Activated CD8-positive, alpha-beta memory T cell treated with anti-CD3 and anti-CD28 coated beads, Interleukin-2, amount 50 U/mL, for 24 hours (primary cell): ENCODE data around the gene GTF2E1.

Experiments
- DNase-seq: peaks from one replicate; pipeline ENCODE4 v3.0.0-alpha.2; 2020; ENCODE audit errors: extremely low read depth

Gene GTF2E1

GRCh38 chr3:120798346-120798745, 55.8 kb downstream of the GTF2E1 start:
- no peak for DNase-seq

DNA sequence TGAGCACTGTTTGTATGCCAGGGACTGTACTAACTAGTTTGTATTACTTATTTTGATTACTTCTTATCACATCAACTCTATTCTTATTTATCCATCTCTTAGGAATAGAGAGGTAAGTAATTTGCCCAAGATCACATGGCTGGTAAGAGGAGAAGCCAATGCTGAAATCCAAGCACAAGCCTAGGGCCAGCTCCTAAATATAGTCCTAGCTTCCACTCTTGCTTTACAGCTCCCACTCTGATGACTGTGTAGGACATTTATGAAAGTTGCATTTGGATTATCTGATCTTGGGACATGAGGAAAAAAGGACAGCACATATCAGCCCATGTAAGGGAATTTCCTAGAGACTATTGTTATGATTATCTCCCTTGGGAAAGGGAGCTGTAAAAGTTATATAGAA, 58.1 kb downstream of the GTF2E1 start:
- no peak for DNase-seq

GRCh38 chr3:120801484-120801883, 58.9 kb downstream of the GTF2E1 start:
- DNase-seq = no peak

- no peak for DNase-seq
Observed at GRCh38 chr3:120802916-120803315, 60.4 kb downstream of the GTF2E1 start.

DNA sequence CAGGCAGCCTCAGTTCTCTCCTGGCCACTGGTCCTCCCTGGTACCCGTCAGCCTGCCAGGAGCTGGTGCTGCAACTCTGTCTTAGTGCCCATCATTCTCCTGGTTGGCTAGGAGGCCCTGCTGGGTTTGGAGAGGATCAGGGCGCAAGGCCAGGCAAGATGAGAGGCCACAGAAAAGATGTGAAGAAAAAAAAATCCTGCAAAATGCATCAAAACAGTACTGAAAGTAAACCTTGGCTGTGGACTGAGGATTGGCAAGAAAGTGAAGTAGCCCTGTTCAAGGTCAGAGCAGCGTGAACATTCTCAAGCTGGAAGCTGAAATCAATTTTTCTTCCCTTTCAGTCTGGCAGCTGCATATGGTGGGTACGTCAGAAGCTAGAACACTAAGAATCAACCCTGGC, 74.2 kb downstream of the GTF2E1 start:
- DNase-seq = no peak

DNA sequence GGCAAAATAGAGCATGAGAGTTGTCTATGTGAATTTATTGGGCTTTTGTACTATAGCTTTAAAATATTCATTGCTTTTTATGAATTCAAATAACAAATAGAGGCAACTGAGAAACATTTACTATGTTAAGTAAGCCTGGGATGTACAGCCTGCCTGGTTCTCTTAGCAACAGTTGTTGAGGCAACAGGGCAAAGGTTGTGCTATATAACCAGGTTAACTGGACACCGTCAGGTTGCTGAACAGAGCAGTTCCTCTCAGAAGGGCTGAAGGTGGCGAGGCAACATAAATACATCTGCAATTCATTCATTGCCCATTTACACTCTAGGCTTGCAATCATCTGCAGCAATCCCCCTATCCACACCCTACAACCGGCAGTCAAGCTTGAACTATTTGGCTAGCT, 78.2 kb downstream of the GTF2E1 start:
- DNase-seq = no peak

DNA sequence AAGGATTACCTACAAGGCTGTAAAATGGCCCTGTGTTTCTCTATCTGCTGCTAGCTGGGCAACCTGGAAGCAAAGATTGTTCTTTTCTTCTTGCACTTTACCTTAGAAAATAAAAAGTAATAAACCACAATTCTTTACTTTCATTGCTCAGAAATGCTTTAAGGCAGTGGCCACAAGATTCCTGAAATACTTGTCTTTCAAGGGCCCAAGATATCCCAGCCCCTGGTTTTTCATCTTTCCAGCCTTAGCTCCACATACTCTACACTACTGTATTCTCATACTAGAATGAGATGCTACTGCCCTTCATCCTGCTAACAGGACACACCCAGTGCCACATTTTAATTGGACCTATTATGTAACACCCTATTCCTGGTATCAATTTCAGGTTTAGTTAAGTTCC, 78.9 kb downstream of the GTF2E1 start:
- no peak for DNase-seq

DNA sequence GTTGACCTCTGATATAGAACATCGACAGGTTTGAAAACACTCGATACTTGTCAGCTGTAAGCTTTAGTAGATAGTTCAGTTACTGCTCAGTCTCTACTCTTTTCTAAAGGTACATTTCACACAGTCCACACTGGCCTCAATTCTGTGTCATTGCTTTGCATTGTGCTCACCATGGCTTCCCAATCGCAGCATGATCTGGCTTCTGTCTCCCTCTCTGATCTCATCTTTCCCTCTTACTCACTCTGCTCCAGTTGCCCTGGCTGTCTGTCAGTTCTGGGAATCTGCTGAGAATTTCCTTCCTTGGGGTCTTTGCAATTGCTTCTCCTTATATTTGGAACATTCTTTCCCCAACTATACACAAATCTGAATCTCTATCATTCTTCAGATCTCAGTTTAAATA, 80.6 kb downstream of the GTF2E1 start:
- DNase-seq = no peak

DNA sequence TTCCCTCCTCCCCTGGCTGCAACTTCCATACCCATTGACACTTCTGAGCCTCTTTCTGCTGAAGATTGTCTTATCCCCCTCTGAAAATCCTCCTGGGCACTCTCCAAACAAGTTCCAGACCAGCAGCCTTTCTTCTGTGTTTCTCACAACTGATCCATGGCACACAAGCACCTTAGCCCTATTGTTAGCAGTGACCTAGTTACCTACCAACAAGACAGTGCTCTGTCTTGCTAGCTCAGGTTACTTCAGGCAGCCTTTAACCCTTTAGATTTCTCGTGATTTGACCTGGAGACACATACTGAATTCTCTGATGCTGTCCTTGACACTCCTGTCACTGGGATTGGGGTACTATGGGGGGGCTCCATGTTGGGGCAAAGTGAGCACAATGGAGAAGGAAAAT, 82.1 kb downstream of the GTF2E1 start:
- DNase-seq = no peak

DNA sequence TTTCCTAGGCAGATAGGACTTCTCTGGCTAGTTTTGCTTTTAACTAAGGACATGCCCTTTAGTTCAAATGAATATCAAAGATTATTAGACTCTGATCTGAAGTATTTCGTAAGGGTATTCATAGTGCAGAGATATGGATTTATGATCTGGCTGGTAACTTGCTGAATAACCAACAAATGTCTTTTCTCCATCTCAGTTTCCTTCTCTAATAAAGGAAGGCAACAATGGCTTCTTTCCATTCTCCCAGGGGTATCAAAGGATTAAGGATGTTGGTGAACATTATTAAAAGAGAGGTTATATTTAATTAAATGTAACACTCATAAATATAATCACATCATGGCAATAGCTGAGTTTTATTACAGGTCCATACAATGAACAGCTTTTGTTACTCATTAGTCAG, 86.3 kb downstream of the GTF2E1 start:
- DNase-seq = no peak

DNA sequence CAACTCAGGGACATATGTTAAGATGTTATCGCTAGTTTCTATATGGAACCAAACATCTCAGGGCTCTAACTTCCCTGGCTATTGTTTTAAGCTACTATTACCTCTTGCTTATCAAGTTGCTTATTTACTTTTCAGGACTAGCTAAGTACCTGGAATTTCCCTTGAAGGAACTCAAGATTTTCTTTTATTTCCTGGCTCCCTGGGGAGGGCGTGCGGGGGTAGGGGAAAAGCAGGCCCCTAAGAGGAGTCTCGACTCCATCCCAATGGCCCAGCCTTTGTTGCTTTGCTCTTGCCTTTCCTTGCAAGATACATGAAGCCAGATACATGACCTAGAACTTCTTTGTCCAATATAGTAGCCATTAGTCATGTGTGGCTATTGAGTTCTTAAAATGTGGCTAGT, 88.5 kb downstream of the GTF2E1 start:
- DNase-seq = no peak
